Fibroblast of skin of back (primary cell): ENCODE measurements around the gene KTI12.
"Not testable (repeated sequence)": the region's sequence is repeated elsewhere in the genome, so short reads cannot be mapped to it uniquely, and the experiment has no call there.

Source experiments
- DNase-seq: peaks from one replicate; pipeline ENCODE4 v3.0.0-alpha.2; 2013

Gene KTI12

DNA sequence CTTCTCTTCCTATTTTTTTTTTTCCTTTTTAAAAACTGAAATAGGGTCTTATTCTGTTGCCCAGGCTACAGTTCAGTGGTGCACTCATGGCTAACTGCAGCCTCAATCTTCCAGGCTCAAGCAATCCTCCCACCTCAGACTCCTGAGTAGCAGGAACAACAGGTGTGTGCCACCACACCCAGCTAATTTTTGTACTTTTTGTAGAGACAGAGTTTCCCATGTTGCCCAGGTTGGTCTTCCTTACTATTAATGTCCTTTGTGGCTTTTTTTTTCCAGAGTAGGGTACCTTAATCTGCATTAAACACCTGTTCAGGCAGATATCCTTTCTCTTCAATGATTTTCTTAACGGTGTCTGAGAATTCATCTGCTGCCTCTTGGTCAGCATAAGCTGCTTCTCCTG, 4.3 kb upstream of the KTI12 start:
- DNase-seq, result no peak

DNA sequence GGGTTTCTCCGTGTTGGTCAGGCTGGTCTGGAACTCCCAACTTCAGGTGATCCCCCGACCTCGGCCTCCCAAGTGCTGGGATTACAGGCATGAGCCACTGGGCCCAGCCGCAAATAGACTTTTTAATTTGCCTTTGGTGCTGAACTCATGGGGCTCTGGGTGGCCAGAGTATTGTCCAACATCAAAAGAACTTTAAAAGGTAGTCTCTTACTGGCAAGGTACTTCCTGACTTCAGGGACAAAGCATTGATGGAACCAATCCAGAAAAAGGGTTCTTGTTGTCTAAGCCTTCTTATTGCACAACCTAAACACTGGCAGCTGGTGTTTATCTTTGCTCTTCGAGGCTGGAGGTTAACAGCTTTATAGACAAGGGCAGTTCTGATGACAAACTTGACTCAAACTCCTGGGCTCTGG, 3.8 kb upstream of the KTI12 start:
- DNase-seq, result no peak

DNA sequence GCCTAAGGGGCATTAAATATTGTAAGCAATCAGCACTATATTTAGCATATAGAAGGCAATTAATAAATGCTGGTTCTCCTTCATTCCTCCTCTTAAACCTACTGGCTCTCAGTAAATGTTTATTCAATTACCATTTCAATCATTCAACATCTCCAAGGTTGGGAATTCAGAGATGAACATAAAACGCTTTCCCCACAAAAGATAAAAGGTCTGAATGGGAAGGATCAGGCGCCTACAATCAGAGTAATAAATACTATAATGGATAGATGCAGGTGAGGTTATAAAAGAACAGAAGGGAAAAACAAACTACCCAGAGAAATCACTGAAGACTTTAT, 407 bp upstream of the KTI12 start:
- DNase-seq, result no peak

- peak; percentile 60 for DNase-seq
Observed at GRCh38 chr1:52032785-52033131, 852 bp downstream of the KTI12 start.

DNA sequence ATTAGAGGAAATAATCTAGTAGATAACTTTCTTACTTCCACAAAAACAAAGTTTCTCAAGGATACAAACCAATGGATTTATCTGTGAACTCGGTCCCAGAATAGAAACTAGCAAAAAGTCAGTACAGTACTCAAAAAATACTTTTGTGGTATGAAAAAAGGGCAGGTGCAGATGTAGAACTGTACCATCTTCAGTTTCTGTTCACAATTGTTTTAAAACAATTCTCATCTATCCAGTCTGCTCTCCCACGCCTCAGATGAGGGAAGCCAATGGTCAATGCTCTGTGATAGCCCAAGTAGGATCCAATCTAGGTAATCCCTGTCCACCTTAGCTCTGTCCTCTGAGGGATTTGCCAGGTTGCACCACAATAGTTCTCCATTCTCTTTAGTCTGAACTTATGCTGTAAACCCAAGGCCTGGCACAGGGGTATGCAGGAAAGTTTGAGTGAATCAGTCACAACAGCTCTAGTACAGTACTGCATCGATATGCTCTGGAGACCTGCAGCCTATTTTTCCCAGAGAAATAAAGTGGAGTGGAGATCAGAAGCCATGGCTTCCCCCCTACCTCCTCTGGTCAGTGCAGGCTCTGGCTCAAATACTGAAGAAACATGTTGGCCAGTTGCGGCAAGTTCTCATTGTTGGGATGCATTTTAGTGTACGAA, 1.4 kb downstream of the KTI12 start:
- DNase-seq, result no peak

- not testable (repeated sequence) for DNase-seq
Observed at GRCh38 chr1:52028839-52029238, 4.8 kb downstream of the KTI12 start.

DNA sequence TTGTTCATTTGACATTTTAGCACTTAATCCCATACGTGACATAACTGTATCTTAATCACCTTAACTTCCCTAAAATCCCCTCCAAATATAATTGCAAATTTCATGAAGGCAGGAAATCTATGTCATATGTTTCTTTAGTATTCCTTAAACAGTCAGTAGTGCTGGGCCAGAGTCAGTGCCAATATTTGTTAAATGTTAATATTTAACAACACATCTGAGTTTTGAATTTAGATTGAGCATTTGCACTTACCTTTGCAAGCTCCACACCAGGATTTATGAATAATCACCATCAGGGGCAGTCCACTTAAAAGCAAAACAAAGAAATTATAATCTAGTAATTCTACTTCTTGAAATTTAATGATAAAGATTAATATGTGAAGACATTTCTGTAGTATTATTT, 5.3 kb downstream of the KTI12 start:
- no peak for DNase-seq

- DNase-seq, result no peak
Observed at GRCh38 chr1:52026278-52026677, 7.3 kb downstream of the KTI12 start.

DNA sequence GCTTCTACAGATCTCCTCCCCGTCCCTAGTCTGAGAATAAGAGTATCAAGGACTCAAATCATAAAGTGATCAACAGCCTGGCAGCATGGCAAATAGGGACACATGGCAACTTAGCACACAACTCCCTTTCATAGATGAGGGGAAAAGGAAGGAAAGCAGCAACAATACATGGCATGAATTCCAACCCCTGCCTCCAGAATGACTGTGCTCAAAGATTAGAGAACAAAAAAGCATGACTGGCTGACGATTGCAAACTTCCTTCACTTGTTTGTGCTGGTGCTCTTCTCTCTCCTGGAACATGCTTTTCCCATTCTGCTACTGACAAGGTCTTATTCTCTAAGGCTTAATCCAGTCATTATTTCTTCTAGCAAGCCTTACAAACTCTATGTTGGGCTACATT, 11.5 kb downstream of the KTI12 start:
- DNase-seq, result no peak

DNA sequence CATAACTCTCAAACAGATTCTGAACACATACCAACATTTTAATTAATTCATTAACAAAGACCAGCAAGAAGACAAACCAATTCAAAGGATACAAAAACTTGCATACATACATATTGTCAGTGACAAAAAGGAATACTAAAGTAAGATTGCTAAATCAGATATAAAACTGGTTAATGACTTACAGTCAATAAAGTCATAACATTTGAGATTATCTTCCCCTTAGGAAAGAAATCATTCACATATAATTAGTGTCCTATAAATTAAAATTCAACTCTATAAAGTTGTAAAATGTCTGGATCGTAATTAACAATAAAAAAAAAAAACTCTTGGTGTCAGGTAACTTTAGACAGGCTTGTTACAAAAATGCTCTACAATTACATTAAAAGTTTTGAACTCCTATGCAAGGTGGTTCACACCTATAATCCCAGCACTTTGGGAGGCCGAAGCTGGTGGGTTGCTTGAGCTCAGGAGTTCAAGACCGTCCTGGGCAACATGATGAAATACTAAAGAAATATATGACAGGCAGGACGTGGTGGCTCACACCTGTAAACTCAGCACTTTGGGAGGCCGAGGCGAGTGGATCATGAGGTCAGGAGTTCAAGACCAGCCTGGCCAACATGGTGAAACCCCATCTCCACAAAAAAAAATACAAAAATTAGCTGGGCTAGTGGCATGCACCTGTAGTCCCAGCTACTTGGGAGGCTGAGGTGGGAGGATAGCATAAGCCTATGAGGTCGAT, 25.4 kb downstream of the KTI12 start:
- DNase-seq, result no peak

GRCh38 chr1:52007215-52008002, 26.2 kb downstream of the KTI12 start:
- DNase-seq, result peak; percentile 48

GRCh38 chr1:52006081-52006553, 27.5 kb downstream of the KTI12 start:
- peak; percentile 26 for DNase-seq

DNA sequence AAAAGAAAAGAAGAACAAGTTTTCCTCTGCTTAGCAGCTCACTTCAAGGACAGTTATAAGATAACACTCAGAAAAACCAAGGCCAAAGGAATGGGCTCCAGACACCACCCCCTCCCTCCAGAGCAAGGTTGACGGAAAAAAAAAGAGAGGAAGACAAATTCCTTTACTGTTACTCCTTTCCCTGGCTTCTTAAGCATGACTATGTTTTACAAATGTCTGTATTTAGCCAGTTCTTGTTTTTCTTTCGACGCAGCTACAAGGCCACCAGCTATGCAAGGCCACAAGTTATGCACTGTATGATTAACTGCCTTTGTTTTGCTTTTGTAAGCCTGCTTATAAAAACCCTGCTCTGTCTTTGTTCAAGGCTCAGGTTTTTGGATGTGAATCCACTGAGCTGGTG, 28.1 kb downstream of the KTI12 start:
- peak; percentile 98 for DNase-seq

DNA sequence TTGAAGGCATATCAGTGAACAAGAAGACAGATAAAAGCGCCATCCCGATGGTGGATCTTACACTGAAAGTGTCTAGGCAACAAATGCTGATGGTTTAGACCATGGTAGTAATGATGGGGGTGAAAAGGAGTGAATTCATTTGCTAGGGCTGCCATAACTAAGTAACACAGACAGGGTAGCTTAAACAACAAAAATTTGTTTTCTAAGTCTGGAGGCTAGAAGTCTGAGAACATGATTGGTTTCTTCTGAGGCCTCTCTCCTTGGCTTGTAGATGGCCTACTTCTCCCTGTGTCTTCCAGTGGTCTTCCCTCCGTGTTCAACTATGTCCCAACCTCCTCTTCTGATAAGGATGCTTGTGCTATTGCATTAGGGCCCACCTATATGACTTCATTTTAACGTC, 29.7 kb downstream of the KTI12 start:
- no peak for DNase-seq

DNA sequence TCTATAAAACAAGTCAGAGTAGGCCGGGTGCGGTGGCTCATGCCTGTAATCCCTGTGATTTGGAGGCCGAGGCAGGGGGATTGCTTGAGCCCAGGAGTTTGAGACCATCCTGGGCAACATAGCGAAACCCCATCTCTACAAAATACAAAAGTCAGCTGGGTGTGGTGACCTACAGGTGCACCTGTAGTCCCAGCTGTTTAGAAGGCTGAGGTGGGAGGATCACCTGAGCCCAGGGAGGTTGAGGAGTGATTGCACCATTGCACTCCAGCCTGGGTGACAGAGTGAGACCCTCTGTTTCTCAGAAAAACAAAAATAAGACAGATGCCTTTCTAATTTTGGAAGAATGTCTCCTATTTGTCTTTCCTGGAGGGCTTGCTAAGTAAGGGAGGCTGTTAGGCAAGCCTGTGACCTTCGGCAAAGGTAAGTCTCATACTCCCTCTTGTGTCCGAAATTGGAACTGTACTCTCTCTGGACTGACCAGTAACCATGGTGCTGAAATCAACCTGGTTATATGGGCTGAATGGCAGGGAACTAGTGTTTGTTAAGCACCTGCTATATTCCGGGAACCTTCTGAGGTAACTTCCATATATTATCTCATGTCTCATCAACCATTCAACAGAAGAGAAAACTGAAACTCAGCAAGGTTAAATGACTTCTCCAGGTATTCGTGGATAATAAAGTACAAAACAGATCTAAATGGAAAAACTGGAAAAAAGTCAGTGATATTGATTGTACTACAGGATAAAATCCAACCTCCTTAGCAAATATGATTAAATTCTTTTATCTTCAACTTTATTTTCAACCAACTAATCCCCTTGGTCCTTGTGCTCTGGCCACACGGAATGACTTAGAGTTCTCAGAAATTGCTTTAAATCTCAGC, 31.3 kb downstream of the KTI12 start:
- DNase-seq, result peak; percentile 86

DNA sequence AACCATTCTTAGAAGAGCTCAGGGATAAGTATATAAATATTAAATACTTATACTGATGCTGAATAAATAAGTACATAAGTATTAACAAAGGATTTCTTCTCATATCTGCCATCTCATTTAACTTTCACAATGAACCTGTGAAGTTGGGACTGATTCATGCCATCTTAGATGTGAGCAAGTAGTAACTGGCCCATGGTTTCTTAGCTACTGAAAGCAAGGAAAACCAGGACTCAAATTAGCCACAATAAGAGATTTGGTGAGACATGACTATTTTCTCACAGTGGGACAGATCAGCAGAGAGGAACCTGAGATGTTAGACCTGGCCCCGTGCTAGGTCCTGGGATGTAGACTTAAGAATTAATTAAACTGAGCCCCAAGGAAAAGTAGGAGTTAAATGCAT, 34.9 kb downstream of the KTI12 start:
- no peak for DNase-seq

DNA sequence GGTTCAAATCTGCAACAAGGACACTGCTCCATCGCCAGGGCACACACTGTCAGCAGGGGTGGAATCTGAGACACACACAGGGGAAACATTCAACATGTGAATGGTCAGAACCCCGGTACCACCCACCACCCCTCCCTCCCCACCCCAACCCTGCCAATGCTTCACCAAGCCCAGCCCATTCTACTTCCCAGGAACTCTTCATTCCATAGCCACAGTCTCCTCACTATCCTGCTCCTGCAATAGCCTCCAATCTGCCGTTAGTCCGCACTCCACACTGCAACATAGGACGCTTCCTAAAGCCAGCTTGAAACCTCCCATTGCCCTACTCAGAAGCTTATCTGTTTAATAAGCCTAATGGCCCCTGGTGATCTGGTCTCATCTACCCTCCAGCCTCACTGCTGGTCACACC, 35.6 kb downstream of the KTI12 start:
- no peak for DNase-seq

DNA sequence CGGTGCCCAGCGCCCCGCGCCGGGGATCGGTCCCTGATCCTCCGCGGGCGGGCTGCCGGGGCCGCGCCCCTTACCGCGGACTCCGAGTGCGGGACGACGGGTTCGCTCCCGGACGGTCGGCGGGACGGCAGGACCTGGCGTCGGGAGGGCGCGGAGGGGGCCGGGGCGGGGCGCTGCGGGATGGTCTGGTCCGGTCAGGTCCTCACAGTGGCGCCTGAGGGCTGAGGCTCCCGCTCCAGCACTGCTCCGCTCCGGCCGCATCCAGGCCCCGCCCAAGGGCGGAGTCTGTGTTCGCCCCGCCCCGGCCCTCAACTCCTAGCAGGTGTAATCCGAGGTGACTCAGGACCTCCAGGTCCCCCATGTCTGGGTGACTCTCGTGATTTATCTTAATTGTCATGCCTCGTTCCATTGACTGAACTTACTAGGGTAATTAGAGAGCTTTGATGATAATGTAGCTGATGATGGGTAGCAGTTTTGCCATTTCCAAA, 43.1 kb downstream of the KTI12 start, which contains the start of gene RAB3B:
RAB3B (minus strand) TSS at position 223 of the 488 bp plus-strand sequence. CDS start 13,583 bp downstream, outside the sequence.
- DNase-seq, result peak; percentile 68

- no peak for DNase-seq
Observed at GRCh38 chr1:51989582-51990477, 43.8 kb downstream of the KTI12 start.

- no peak for DNase-seq
Observed at GRCh38 chr1:51988254-51988653, 45.4 kb downstream of the KTI12 start.

DNA sequence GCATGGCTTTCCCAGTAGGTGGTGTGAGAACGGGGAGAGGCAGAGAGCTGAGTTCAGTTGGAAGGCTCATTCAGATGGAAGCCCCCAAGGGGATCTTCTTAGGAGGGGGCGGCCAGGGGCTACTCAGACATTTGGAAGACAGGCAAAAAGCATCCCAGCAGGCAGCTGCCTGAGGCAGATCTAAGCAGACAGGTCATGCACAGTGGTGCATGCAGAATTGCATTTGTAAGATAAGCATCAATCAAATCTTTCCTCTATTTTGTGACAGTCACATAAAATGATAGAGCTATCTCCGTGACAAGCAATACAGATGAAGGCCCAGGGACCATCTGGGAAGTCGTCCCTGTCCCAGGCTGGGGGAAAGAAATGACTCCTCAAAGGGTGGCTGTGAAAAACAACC, 46.9 kb downstream of the KTI12 start:
- no peak for DNase-seq
